RWPE2 (cell line): ENCODE data around the gene TREH.
"Not testable (repeated sequence)": the region's sequence is repeated elsewhere in the genome, so short reads cannot be mapped to it uniquely, and the experiment has no call there.

Experiments
- ATAC-seq: fragments of 200-7000 bp; cut with Tn5 transposase; 3 replicates; pipeline ENCODE4 v1.9.1; 2021; ENCODE audit warnings: low read depth
- DNase-seq: peaks from one replicate; pipeline ENCODE4 v3.0.0-alpha.2; 2020; ENCODE audit warnings: low spot score
- H3K27ac ChIP-seq: fragments of 450-650 bp; 2 replicates; pipeline ENCODE4 v1.5.1; 2017; ENCODE audit warnings: mild to moderate bottlenecking; ENCODE audit not compliant: poor library complexity, severe bottlenecking
- H3K27me3 ChIP-seq: fragments of 250-450 bp; sonication (Bioruptor Pico); 2 replicates; pipeline ENCODE4 v1.5.1; 2021; ENCODE audit warnings: mild to moderate bottlenecking, moderate library complexity; ENCODE audit not compliant: insufficient read depth, poor library complexity, severe bottlenecking
- H3K36me3 ChIP-seq: fragments of 250-450 bp; sonication (Bioruptor Pico); 2 replicates; pipeline ENCODE4 v1.5.1; 2020; ENCODE audit warnings: low read depth, mild to moderate bottlenecking, moderate library complexity
- H3K4me1 ChIP-seq: fragments of 250-450 bp; sonication (Bioruptor Pico); 2 replicates; pipeline ENCODE4 v1.5.1; 2021; ENCODE audit warnings: mild to moderate bottlenecking, moderate library complexity; ENCODE audit not compliant: insufficient read depth, poor library complexity, severe bottlenecking
- H3K4me3 ChIP-seq: fragments of 250-450 bp; sonication (Bioruptor Pico); 2 replicates; pipeline ENCODE4 v1.5.1; 2021; ENCODE audit warnings: mild to moderate bottlenecking, moderate library complexity; ENCODE audit not compliant: severe bottlenecking
- H3K9me3 ChIP-seq: fragments of 250-450 bp; sonication (Bioruptor Pico); 2 replicates; pipeline ENCODE4 v1.5.1; 2021; ENCODE audit warnings: mild to moderate bottlenecking, moderate library complexity; ENCODE audit not compliant: severe bottlenecking
- TF ChIP-seq, protein P1 (sequence below): fragments of 450-650 bp; IDR thresholded peaks from one replicate; pipeline ENCODE4 v1.5.1; 2017; ENCODE audit warnings: mild to moderate bottlenecking, moderate library complexity; ENCODE audit not compliant: poor library complexity, severe bottlenecking

Gene TREH

DNA sequence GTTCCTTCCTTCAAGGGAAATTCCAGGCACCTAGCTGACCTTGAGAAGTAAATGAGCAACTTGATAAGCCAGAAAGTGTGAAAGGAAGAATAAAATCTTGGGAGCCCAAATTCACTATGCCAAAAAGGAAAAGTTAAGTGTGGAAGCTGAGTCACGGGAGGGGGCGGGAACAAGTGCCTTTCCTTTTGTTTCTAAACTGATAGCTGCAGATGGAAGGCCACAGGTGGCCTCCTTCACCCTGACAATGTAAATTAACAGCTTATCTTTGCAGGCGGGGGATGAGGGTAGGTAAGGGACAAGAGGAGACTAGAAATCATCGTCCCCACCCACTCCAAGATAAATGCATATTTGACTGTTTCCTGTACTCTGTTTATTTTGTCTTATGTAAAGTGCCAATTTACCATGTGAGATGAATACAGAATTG is 36.4 kb upstream of the TREH start:
- H3K9me3 ChIP-seq, result no peaks in the 10 kb centered on the region
- DNase-seq, result no peak
- no peak overlapping the region for H3K27ac ChIP-seq

DNA sequence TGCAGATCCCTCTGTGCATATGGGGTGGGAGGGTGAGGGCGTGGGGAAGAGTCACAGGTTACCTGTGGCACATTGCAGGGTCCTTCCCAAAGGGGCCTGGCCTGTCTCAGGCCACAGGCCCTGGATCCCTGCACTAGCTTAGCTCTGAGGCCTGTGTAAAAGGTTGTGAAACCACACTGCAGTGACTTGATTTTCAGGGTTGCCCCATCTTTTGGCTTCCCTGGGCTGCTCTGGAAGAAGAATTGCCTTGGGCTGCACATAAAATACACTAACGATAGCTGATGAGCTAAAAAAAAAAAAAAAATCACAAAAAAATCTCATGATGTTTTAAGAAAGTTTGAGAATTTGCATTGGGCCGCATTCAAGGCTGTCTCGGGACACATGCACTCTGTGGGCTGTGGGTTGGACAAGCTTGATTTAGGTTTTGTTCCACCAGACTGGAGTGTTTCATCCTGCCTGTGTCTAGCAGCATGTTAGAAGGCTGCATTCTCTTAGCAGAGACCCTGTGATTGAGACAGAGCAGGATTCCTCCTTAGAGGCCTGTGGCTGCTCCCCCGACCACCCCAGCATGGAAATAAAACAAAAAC is 35.9 kb upstream of the TREH start:
- Histone ChIP-seq H3K27me3 (no peaks in the 10 kb centered on the region), H3K4me3 (no peak overlapping the region), H3K4me1 (peaks cover 16% of the 10 kb centered on the region), H3K36me3 (no peaks in the 10 kb centered on the region), H3K9me3 (no peaks in the 10 kb centered on the region), H3K27ac (no peak overlapping the region)
- no peak for ATAC-seq
- no peak for DNase-seq
- TF ChIP-seq, protein P1, sequence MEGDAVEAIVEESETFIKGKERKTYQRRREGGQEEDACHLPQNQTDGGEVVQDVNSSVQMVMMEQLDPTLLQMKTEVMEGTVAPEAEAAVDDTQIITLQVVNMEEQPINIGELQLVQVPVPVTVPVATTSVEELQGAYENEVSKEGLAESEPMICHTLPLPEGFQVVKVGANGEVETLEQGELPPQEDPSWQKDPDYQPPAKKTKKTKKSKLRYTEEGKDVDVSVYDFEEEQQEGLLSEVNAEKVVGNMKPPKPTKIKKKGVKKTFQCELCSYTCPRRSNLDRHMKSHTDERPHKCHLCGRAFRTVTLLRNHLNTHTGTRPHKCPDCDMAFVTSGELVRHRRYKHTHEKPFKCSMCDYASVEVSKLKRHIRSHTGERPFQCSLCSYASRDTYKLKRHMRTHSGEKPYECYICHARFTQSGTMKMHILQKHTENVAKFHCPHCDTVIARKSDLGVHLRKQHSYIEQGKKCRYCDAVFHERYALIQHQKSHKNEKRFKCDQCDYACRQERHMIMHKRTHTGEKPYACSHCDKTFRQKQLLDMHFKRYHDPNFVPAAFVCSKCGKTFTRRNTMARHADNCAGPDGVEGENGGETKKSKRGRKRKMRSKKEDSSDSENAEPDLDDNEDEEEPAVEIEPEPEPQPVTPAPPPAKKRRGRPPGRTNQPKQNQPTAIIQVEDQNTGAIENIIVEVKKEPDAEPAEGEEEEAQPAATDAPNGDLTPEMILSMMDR, result no peak

More for the DNA sequence above, 36.4 kb upstream of the TREH start:
- H3K4me3 ChIP-seq, result no peak overlapping the region
- H3K36me3 ChIP-seq, result no peaks in the 10 kb centered on the region
- peaks cover 16% of the 10 kb centered on the region for H3K4me1 ChIP-seq
- H3K27me3 ChIP-seq, result no peaks in the 10 kb centered on the region
- ATAC-seq, result no peak
- TF ChIP-seq, protein P1, result no peak

DNA sequence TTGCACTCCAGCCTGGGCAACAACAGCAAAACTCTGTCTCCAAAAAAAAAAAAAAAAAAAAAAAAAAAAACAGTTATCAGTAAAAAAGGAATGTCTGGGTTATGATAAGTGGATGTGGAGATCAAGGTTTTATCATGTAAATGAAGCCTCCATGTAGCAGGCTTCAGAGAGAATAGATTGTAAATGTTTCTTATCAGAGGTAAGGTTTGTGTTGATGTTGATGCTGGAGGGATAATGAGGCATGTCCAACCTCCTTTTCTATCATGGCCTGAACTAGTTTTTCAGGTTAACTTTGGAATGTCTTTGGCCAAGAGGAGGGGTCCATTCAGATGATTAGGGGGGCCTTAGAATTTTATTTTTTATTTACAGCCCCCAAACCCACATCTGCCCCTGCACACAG is 35.4 kb upstream of the TREH start:
- no peaks in the 10 kb centered on the region for H3K9me3 ChIP-seq
- H3K36me3 ChIP-seq, result no peaks in the 10 kb centered on the region
- DNase-seq (no peak), ATAC-seq (no peak)
- no peak overlapping the region for H3K27ac ChIP-seq
- peaks cover 16% of the 10 kb centered on the region for H3K4me1 ChIP-seq
- no peak overlapping the region for H3K4me3 ChIP-seq
- H3K27me3 ChIP-seq, result no peaks in the 10 kb centered on the region
- TF ChIP-seq, protein P1, result no peak

DNA sequence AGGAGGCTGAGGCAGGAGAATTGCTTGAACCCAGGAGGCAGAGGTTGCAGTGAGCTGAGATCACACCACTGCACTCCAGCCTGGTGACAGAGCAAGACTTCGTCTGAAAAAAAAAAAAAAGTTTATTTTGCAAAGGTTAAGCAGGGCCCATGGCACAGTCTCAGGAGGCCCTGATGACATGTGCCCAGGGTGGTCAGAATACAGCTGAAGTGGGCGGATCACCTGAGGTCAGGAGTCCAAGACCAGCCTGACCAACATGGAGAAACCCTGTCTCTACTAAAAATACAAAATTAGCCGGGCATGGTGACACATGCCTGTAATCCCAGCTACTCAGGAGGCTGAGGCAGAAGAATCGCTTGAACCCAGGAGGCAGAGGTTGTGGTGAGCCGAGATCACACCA is 35.0 kb upstream of the TREH start:
- H3K27ac ChIP-seq, ATAC-seq, H3K36me3 ChIP-seq, H3K9me3 ChIP-seq, DNase-seq, H3K27me3 ChIP-seq, H3K4me3 ChIP-seq: not testable (repeated sequence)
- peaks cover 16% of the 10 kb centered on the region for H3K4me1 ChIP-seq

DNA sequence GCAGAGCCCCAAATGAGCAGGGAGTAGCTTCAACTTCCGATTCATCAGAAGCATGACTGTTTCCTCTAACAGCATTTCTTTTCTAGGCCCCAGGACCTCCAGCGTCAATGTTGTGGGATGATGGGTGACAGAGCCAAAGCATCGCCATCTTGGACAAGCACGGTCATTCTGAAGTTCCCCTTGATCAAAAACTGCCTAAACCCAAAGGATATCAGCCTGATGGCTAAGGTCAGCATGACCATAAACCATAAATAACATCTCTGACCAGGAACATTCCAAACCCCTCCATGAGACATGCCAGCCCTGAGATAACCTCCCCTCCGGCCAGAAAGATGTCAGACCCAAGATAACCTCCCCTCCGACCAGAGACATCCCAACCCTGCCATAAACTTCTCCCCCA is 28.8 kb upstream of the TREH start:
- no peaks in the 10 kb centered on the region for H3K9me3 ChIP-seq
- no peaks in the 10 kb centered on the region for H3K36me3 ChIP-seq
- DNase-seq, result no peak
- TF ChIP-seq, protein P1, result no peak
- no peaks in the 10 kb centered on the region for H3K27me3 ChIP-seq
- H3K4me1 ChIP-seq, result no peaks in the 10 kb centered on the region
- no peak for ATAC-seq
- no peak overlapping the region for H3K27ac ChIP-seq
- no peak overlapping the region for H3K4me3 ChIP-seq
